Activated CD8-positive, alpha-beta T cell treated with anti-CD3 and anti-CD28 coated beads for 36 hours (primary cell): Measurements from ENCODE around the gene UGDH. TPM values are rescaled to one million over a fixed set of nuclear protein-coding genes. Genes with fewer than 3 reads are reported as not detected.

Source experiments
- ATAC-seq: fragments of 200-7000 bp; cut with Tn5 transposase; one replicate; pipeline ENCODE4 v1.10.0; 2021; ENCODE audit warnings: mild to moderate bottlenecking, moderate library complexity
- CTCF ChIA-PET: fragments of 350-600 bp; sonication (Branson Sonifier 250); formaldehyde crosslinking; loops from one replicate; lab custom pipeline; 2021; ENCODE audit warnings: antibody characterized with exemption; lab: Charles Lee
- POLR2A ChIA-PET: fragments of 350-600 bp; sonication (Branson Sonifier 250); formaldehyde crosslinking; loops from one replicate; lab custom pipeline; 2021; ENCODE audit warnings: antibody characterized with exemption; lab: Charles Lee
- DNase-seq: peaks from one replicate; pipeline ENCODE4 v3.0.0-alpha.2; 2020
- H3K27ac Mint-ChIP-seq: one replicate; pipeline ENCODE4 v1.8.0; 2021; ENCODE audit warnings: mild to moderate bottlenecking, mixed read lengths
- H3K27me3 Mint-ChIP-seq: one replicate; pipeline ENCODE4 v1.8.0; 2021; ENCODE audit warnings: mixed read lengths
- H3K36me3 Mint-ChIP-seq: one replicate; pipeline ENCODE4 v1.8.0; 2021; ENCODE audit warnings: low read depth, mixed read lengths
- H3K4me1 Mint-ChIP-seq: one replicate; pipeline ENCODE4 v1.8.0; 2021; ENCODE audit warnings: low read depth, mixed read lengths
- H3K4me3 Mint-ChIP-seq: one replicate; pipeline ENCODE4 v1.8.0; 2021; ENCODE audit warnings: mild to moderate bottlenecking, moderate library complexity, mixed read lengths
- H3K9me3 Mint-ChIP-seq: one replicate; pipeline ENCODE4 v1.8.0; 2021; ENCODE audit warnings: mixed read lengths
- CTCF ChIP-seq: fragments of 200-600 bp; IDR thresholded peaks from one replicate; pipeline ENCODE4 v1.8.0; 2022; ENCODE audit warnings: antibody characterized with exemption, mild to moderate bottlenecking
- intact Hi-C: fragments of 100-400 bp; cut with micrococcal nuclease; formaldehyde crosslinking; loops from one replicate; pipeline ENCODE4 v1.10.0; 2022
- total RNA-seq, 2 experiments: library from RNA; stranded (reverse); gene quantifications; one replicate each; pipeline ENCODE4 v1.2.3, GENCODE V29; 2021

UGDH gene
- total RNA-seq, 2 experiments from 2014 or later = 14.6 to 16.7 TPM

GRCh38 chr4:39490322-39490721, 36.9 kb downstream of the UGDH start:
- DNase-seq (no peak), ATAC-seq (no peak)
- Mint-ChIP-seq H3K4me1 (no peaks in the 10 kb centered on the region), H3K27ac (no peak overlapping the region), H3K36me3 (no peaks in the 10 kb centered on the region), H3K4me3 (no peak overlapping the region), H3K27me3 (no peaks in the 10 kb centered on the region), H3K9me3 (no peaks in the 10 kb centered on the region)
- ChIA-PET POLR2A (interaction anchor here (0.7 kb wide), 1 partner anchor 15 kb away, joined by 5 read pairs; no protein-coding TSS in a partner anchor), CTCF (interaction anchor here (1.3 to 1.7 kb wide), 2 partner anchors 12 to 21 kb away, joined by 3 to 4 read pairs; no protein-coding TSS in a partner anchor)
- TF ChIP-seq CTCF = no peak
- intact Hi-C loops = no loop called here

- H3K4me1 Mint-ChIP-seq = no peaks in the 10 kb centered on the region
- ChIA-PET POLR2A (no interaction called here), CTCF (no interaction called here)
- intact Hi-C loops = no loop called here
- TF ChIP-seq CTCF = no peak
- no peak overlapping the region for H3K27ac Mint-ChIP-seq
- no peak for ATAC-seq
- no peaks in the 10 kb centered on the region for H3K27me3 Mint-ChIP-seq
- no peak for DNase-seq
- H3K9me3 Mint-ChIP-seq = no peaks in the 10 kb centered on the region
- H3K4me3 Mint-ChIP-seq = no peak overlapping the region
- no peaks in the 10 kb centered on the region for H3K36me3 Mint-ChIP-seq
Measured at GRCh38 chr4:39486221-39486804, 40.9 kb downstream of the UGDH start.

GRCh38 chr4:39484582-39485272, 42.5 kb downstream of the UGDH start:
- H3K4me3 Mint-ChIP-seq = no peak overlapping the region
- no peak for DNase-seq
- ChIA-PET POLR2A (no interaction called here), CTCF (interaction anchor here (1.5 kb wide), 1 partner anchor 15 kb away, joined by 4 read pairs; no protein-coding TSS in a partner anchor)
- H3K27me3 Mint-ChIP-seq = no peaks in the 10 kb centered on the region
- intact Hi-C loops = no loop called here
- H3K27ac Mint-ChIP-seq = no peak overlapping the region
- H3K4me1 Mint-ChIP-seq = no peaks in the 10 kb centered on the region
- TF ChIP-seq CTCF = no peak
- ATAC-seq = no peak
- H3K36me3 Mint-ChIP-seq = no peaks in the 10 kb centered on the region
- H3K9me3 Mint-ChIP-seq = no peaks in the 10 kb centered on the region

GRCh38 chr4:39480902-39481695, 46.1 kb downstream of the UGDH start:
- DNase-seq (no peak), ATAC-seq (no peak)
- Mint-ChIP-seq H3K27me3 (no peaks in the 10 kb centered on the region), H3K36me3 (peaks cover 4% of the 10 kb centered on the region), H3K27ac (no peak overlapping the region), H3K4me1 (no peaks in the 10 kb centered on the region), H3K4me3 (no peak overlapping the region), H3K9me3 (no peaks in the 10 kb centered on the region)
- POLR2A ChIA-PET = no interaction called here
- CTCF ChIA-PET = interaction anchor here (0.9 to 2.6 kb wide), 5 partner anchors 9 to 248 kb away, joined by 3 to 9 read pairs (median 4); no protein-coding TSS in a partner anchor
- intact Hi-C loops = no loop called here
- no peak for TF ChIP-seq CTCF
